GM21723 (cell line): ENCODE results near the gene CCT2.

Experiments used
- ATAC-seq: cut with Tn5 transposase; IDR thresholded peaks from one replicate; pipeline ENCODE4 v1.9.1; 2021; ENCODE audit warnings: mild to moderate bottlenecking, moderate library complexity; ENCODE audit not compliant: unreplicated experiment

The CCT2 gene

GRCh38 chr12:69585189-69586062 lies at the start of gene CCT2:
Gene CCT2, plus strand, starts transcription at chr12:69585459. Its CDS starts 63 bp downstream, at chr12:69585522.
- ATAC-seq: peak; percentile 98

GRCh38 chr12:69540987-69541386 lies 44.3 kb upstream of the CCT2 start:
- no peak for ATAC-seq

GRCh38 chr12:69544087-69544486 lies 41.2 kb upstream of the CCT2 start:
- ATAC-seq: no peak

- ATAC-seq: no peak
Measured at GRCh38 chr12:69545081-69545480, 40.2 kb upstream of the CCT2 start.

GRCh38 chr12:69546693-69547438 lies 38.4 kb upstream of the CCT2 start:
- ATAC-seq: no peak

- no peak for ATAC-seq
Measured at GRCh38 chr12:69548687-69549086, 36.6 kb upstream of the CCT2 start.

GRCh38 chr12:69550569-69551350 lies 34.5 kb upstream of the CCT2 start:
- ATAC-seq: no peak

- no peak for ATAC-seq
Measured at GRCh38 chr12:69553628-69554248, 31.5 kb upstream of the CCT2 start.

GRCh38 chr12:69555461-69555860 lies 29.8 kb upstream of the CCT2 start:
- ATAC-seq: no peak

- no peak for ATAC-seq
Measured at GRCh38 chr12:69556383-69556782, 28.9 kb upstream of the CCT2 start.

- no peak for ATAC-seq
Measured at GRCh38 chr12:69563166-69563762, 22.0 kb upstream of the CCT2 start.

GRCh38 chr12:69566603-69567002 lies 18.7 kb upstream of the CCT2 start:
- ATAC-seq: no peak

GRCh38 chr12:69569236-69569635 lies 16.0 kb upstream of the CCT2 start:
- no peak for ATAC-seq

- ATAC-seq: no peak
Measured at GRCh38 chr12:69570000-69570516, 15.2 kb upstream of the CCT2 start.

- peak; percentile 86 for ATAC-seq
Measured at GRCh38 chr12:69570545-69571399, 14.5 kb upstream of the CCT2 start.

- ATAC-seq: no peak
Measured at GRCh38 chr12:69575346-69575745, 9.9 kb upstream of the CCT2 start.

GRCh38 chr12:69578283-69578682 lies 7.0 kb upstream of the CCT2 start:
- no peak for ATAC-seq

GRCh38 chr12:69579029-69579428 lies 6.2 kb upstream of the CCT2 start:
- ATAC-seq: no peak

- no peak for ATAC-seq
Measured at GRCh38 chr12:69580074-69580473, 5.2 kb upstream of the CCT2 start.
